CD4-positive, alpha-beta T cell treated with Interleukin-2 at 100 ng/mL for 4 hours (primary cell): Measurements from ENCODE around the gene SMIM36.
"Not testable (repeated sequence)": the region's sequence is repeated elsewhere in the genome, so short reads cannot be mapped to it uniquely, and the experiment has no call there.

Source experiments
- DNase-seq: peaks from one replicate; pipeline ENCODE4 v3.0.0-alpha.2; 2020; ENCODE audit warnings: low spot score

Gene SMIM36

DNA sequence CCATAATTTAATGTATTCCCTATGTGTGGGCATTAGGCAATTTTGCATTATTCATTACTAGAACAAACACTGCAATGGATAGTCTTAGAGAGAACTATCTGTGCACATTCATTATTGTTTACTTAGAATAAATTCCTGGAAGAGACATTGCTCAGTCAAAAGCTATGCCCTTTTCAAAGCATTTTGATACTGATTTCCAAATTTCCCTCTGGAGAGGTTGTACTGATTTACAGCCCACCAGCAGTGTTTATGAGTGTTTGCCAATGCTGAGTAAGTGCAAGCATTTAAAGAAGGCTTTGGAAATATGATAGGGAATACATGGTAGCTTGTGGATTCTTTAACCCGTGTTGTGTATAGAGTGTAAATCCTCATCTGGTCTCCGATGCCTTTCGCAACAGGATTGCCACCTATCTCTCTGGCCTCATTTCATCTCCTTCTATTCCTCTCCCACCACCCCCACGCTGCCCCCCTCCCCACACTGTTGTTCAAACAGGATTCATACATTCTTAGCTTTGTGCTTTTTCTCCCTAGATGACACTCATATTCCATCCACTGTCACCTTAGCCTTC, 56.3 kb downstream of the SMIM36 start:
- no peak for DNase-seq

DNA sequence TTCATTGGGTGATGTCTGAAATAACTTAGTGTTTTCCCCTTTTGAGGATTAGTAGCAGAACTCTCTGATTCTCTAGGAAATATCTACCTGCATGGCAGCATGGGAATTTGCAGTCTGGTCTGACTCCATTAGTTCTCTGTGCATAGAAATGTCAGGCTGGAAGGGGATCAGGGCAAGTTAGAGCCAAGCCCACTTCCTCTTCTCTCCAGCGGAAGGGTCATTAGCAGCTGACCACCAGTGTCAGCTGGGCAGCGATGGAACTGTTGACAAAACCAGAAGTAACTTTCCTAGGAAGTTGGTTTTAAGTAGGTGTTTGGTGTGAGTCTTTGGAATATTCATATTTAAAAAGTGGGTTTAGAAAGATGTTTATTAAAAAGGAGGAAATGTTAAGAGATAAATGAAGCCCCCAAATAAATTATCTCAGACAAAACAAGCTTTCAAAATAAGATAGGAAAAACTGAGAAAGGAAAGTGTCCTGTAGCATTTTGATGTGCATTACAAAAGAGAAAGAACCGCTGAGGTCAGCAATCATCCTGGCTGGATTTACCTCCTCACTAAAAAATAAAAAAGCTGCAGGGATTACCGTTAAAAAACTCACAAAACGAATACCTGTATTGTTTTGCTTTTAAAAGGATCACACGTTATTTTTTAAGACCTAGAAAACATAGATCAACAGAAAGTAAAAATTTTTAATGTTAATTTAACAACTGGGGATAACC, 57.3 kb downstream of the SMIM36 start:
- no peak for DNase-seq

DNA sequence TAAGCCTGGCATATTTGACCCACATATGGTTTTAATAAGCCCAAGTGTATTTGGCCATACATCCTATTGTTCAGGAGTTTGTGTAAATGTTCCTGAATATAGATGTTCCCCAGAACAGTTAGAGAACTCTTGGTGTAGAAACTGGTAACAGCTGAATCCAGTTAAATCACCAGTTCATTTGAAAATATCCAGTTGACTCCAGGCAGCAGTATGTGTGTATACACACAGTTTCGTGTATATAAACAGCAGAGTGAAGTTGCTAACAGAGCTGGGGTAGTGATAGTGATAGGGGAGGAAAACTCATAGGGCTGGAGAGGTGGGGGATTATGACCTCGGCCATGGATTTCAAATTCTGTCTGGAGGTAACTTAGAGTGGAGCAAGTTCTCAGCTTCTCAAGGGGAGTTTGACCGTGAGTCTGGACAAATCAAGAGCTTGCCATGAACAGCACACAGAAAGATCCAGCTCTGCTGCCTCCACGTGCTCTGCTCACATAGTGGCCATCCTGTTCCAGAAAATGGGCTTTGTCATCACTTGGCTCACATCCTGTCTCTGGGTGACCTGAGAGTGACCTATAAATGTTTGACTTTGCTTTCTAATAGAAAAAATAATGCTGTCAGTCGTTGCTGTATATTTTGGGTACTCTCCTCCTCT, 59.0 kb downstream of the SMIM36 start:
- DNase-seq: no peak

DNA sequence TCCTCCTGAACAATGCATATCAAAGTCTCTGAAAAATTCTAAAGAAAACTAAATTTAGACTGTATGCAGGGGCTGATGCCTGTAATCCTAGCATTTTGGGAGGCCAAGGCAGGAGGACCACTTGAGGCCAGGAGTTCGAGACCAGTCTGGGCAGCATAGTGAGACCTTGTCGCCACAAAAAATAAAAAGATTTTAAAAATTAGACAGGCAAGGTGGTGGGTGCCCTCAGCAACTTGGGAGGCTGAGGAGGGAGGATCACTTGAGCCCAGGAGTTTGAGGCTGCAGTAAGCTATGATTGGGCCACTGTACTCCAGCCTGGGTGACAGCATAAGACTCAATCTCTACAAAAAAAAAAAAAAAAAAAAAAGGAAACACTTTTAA, 59.5 kb downstream of the SMIM36 start:
- no peak for DNase-seq

DNA sequence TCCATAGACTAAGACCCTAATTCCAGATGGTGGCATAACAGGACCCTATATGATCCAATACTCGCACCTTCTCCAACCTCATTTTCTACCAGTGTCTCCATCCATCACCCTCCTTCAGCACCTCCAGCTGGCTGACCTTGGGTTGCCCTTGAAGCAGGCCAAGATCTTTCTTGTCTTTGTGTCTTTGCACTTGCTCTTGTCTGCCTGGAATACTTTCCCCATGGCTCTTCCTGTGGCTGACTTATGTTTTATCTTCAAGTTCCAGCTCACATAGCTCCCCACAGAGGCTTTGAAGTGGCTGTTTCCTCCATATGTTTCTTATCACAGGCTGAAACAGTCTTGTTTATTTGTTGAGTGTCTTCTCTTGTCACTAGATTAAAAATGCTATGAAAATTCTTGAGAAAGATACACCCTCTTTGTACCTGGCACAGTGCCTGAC, 60.0 kb downstream of the SMIM36 start:
- DNase-seq: no peak

DNA sequence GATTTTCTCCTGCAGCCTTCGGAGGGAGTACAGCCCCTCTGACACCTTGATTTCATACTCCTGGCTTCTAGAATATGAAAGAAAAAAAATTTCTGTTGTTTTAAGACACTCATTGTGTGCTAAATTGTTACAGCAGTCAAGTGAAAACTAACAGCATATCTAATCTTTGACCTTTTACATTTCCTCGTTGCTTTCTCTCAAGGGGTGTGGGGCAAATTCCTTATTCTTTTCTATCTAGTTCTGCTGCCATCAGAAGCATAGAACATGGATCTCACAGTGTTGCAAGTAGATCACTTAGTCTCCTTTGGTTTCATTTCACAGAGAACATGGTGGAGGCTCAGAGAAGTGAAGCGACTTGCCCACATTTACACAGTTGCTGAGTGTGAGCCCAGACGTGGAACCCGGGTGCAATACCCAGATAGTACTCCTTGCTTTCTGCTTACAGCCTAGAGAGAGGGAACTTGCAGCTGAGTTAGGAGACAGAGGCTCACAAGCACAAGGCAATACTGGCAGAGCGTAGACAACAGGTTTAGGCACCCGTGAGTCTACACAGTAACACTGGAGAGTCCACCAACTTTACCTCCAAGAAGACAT, 60.9 kb downstream of the SMIM36 start:
- DNase-seq: no peak

DNA sequence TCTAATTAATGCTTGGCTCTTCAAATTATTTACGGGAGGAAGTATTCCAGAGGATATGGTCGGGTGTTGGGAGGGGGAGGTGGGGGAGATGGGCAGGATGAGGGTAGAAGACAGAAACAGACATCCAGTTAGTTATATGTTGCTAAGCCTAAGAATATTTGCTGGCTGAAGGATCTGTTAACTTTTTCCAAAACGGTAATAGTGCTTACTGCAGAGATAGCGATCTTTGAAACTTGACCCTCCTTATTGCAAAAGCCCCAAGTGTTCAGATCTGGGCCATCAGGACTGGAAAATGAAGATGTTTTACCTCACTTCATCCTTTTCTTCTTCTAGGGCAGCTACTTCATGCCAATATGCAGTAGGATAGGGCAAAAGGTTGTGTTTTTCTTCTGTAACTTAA, 62.6 kb downstream of the SMIM36 start:
- DNase-seq: no peak

DNA sequence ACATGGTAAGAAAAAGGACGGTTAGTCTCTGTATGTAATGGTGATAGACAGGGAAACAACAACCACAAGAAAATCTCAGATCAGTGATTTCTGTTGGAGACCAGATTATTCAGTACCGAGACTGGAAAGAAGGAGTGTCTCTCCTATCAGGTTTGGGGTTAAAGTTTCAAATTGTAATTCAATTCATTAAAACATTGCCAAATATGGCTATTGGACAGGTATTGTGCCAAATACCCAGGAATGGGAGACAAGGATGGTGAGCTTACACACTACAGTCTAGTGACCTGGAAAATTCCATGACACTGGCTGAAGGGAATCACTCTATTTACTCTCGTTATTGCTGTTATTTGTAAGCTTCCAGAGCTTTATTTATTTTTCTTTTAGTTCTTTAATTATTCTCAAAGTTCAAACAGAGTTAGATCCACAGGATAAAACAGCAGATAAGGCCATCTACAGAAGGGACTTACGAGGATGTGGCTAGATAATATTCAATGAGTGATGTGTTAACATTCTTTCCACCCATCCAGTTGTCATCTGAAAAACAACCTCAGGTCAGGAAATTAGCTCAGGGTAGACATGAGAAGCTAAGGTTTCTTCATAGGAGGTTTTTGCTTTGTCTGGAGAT, 64.6 kb downstream of the SMIM36 start:
- no peak for DNase-seq

DNA sequence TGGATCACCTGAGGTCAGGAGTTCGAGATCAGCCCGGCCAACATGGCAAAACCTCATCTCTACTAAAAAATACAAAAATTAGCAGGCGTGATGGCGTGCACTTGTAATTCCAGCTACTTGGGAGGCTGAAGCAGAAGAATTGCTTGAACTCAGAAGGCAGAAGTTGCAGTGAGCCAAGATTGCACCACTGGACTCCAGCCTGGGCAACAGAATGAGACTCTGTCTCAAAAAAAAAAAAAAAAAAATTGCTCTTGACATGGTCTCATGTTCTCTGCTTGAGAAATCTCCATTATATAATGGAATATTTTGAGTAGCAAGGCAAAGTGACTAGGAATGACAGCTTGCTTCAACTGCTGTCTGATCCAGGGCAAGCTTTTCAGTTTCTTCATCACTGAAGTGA, 65.2 kb downstream of the SMIM36 start:
- not testable (repeated sequence) for DNase-seq

DNA sequence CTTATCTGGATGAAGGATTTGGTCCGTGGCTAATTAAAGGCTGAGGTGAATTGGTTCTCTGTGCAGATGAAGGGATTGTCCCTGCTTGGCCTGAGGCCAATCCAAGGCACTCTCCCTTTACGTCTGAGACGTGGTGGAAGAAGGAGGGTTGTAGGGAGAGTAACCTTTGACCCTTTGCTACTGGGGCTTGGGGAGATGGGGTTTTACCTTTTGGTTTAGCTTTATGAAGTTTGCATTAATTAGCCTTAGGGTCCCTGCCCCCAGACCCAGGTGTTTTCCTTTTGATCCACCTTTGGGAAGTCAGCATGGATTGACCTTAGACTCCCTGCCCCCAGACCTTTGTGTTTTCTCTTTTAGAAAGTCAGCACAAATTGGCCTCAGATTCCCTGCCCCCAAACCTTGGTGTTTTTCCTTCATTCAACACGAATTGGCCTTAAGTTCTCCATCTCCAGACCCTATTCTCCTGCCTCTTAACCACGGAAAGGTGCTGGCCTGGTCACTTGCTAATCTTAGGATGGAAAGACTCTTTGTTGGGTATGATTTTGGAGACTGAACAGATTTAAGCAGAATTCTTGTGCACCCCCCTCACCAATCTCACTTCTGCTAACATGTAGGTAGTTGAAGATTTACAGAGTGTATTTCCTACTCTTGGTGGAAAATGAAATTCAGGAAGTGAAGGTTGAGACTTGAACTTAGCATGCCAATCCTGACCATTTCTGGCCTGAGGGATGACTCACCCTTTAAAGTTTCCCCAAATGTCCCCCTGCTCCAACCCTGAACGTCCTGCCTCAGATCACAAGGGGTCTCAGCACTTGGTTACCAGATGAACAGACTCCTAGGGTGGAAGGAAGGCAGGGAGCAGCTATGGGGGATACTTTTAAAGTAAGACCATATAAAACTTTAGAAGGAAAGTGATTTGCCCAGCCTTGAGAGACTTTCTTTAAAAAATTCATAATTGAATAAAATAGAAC, 66.5 kb downstream of the SMIM36 start:
- DNase-seq: no peak

DNA sequence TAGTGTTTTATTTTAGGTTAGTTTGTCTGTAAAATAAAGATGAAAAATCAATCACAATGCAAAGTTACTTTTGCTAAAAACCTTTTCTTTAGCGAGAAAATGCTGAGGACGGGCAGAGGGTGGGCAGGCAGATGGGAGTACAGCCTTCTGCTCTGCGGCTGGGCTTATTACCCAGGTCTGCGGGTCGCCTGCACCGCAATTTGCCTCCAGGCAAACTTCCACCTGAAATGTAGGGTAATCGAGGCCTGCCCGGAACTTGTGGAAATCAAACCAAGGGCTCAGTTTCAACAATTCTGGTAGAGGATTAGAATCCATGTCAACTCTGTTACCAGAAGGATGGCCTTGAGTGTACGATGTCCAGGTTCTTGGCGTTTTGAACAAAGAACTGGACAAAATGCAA, 67.3 kb downstream of the SMIM36 start:
- DNase-seq: no peak

DNA sequence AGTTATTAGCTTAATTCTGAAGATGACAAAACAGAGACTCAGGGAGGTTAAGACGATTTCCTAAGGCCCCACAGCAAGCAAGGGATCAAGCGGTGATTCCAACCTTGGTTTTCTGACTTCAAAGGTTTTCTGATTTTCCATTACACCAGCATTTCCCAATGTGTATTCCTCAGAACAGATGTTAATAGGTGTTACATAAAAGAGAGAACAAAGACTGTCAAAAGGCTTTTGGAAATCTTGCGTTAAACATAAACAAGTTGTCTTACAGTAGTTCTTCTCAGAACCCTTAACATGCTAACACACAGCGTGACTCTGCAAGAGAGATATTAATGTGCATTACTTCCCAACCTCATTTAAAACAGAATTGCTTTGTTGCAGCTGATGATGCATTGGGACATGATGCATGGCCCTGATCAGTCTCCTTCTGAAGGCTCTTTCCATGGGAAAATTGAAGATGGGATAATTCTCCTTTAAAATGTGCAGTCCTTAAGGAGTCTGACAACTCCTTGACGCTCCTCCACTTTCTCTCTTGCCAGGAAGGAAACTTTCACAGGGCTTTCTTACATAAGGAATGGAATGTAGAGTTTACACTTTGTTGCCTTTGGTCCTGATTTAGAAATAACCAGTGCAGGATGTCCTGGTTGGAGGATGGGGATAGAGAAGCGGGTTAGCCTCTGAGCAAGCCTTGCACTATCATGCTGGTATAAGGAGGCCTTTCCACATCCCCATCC, 68.1 kb downstream of the SMIM36 start:
- DNase-seq: no peak

DNA sequence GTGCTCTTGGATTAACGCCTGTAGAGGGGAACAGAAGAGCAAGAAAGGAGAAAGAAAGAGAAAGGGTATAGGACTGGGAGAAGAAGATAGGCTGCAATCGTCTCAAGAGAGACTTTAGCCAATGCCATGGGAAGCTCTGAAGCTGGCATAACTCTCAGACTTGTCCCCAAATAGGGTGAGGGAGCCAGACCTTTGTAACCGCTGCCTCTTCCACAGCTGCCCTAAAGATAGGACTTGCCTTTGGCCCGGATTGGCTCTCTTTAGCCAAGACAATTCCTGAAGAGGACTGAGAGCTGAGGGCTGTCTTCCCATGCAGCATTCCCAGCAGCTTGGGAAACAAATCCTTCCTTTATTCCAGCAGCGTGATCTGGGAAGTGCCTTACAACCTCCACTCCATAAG, 68.8 kb downstream of the SMIM36 start:
- DNase-seq: no peak

DNA sequence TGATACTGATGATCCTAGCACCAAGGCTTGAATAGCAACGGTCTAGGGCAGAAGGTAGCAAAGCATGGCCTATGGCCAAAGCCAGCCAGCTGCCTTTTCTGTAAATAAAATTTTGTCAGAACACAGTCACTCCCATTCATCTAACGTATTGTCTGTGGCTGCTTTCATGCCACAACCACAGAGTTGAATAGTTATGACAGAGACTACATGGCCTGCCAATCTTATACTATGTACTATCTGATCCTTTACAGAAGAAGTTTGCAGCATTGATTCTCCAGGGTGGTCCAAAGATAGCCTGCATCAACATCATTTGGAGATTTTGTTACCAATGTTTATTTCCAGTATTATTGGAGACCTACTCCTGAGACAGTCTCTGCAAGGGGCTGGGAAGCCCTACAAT, 69.7 kb downstream of the SMIM36 start:
- no peak for DNase-seq

DNA sequence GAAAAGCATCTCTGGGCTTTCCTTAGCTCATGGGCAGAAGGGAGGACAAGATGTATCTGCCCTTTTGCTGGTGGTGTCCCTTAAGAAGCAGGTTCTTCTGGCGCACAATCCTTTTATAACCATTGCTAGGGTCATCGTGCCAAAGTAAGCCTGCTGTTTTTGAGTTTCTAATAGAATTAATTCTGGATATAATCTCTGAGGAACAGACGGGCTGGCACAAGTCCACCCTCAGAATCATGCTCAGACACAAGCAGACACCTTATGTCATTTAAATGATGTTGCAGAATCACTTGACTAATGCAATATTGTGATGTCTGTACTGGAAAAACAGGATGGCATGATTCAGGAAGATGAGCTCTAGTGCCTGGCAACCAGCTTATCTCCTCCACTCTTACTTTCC, 70.9 kb downstream of the SMIM36 start:
- DNase-seq: no peak

DNA sequence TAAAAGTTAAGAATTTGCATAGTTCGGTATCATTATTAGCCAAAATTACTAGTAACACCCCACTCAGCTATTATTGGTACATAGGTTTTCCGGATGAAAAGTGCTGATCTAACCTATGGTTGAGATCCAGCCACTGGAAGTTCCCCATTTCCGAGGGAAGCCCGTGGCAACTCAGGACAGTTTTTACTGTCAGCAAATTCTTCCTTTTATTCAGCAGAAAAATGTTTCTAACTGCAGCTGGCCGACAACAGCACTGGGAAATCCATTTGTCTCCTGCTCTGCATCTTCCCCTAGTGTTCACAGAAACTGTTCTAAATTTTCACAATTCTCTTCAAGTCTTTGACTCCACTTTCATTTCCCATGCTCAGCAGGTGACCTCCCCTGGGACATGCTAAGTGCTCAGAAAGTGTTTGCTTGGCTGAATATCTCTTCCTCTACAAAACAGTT, 74.1 kb downstream of the SMIM36 start:
- no peak for DNase-seq

DNA sequence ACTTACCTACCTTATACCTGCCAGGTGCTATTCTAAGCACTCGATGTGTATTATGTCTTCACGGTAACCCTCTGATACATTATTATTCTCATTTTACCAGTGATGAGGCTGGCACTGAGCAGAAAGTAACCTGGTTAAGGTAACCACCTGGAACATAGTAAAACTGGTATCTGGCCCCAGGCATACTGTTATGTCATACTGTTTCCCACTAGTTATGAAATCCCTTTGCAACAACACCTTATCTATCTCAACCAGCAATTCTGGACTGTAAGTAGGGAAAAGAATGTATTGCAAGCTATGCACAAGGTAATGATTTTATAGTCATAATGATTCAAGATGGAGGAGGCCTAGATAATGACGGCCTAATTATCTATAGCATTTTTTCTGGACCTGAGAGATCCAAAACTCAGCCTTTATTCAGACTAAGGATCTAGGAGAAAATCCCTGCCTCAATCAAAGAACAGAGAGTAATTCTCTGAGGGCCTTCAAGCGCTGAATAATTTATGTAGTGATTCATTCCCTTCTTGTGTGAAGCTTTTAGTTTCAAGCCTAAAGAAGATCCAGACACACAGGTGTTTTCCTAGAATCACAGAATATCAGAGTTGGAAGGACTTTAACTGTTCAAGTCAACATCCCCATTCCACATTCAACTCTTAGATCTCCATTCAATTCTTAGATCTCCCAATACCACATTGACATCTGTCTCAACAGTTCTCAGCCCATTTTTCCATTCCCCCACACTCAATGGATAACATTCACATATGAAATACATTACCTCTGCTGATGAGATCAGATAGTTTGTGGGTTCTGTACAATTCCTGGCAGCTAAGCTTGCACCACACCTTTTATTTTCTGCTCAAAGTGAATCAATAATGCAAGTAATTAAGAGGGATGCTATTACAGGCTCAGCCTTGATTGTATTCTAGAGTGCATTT, 74.8 kb downstream of the SMIM36 start:
- DNase-seq: no peak

DNA sequence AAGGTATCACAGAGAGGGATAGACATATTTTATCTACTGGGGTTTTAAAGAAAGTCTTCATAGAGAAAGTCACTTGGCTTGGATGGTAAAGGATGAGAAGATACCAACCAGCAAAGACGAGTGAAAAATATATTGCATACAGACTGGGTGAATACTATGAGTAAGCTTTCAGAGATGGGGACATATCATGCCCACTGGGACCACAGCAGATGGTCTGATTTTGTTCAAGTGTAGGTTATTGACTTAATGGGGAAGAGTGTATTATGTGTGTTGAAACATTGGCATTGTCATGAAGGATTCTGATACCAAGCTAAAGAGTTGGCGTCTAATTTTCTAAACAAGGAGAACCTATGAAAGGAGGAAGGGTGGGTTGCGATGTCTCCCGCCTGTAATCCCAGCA, 75.8 kb downstream of the SMIM36 start:
- DNase-seq: no peak

DNA sequence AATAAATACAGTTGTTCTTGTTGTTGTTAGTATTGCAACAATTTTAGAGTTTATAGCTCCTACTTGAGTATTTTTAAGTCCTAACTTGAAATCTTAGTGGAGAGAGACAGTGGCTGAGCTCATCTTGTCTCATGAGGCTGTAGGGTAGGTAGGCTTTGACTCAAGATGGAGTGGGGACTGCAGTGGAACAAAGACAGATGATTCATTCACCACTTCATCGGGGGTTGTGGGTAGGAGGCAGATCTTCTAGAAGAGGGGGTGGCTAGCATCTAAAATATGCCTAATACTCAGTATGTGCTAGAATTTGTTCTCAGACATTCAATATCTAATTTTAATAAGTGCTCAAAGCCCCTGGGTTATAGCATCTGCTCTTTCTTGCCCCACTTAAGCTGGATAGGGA, 76.5 kb downstream of the SMIM36 start:
- DNase-seq: no peak
